Neural cell (in vitro differentiated cells): ENCODE data around the gene IMMP2L. TPM values are rescaled to one million over a fixed set of nuclear protein-coding genes. Genes with fewer than 3 reads are reported as not detected.

ENCODE experiments used
- H2AFZ ChIP-seq: fragments of 200-600, 300-800 bp; sonication (generic), shearing (Covaris generic); 2 replicates; pipeline ENCODE4 v1.6.0; 2014; ENCODE audit warnings: low read depth, mild to moderate bottlenecking, antibody characterized with exemption, low read length, moderate library complexity
- H3F3A ChIP-seq: fragments of 200-600 bp; shearing (Covaris generic); 2 replicates; pipeline ENCODE4 v1.6.1; 2016; ENCODE audit warnings: mild to moderate bottlenecking, moderate library complexity, mixed read lengths, antibody characterized with exemption, low read length; ENCODE audit not compliant: insufficient read depth, poor library complexity, severe bottlenecking
- H3K27ac ChIP-seq: fragments of 200-600, 300-800 bp; sonication (generic), shearing (Covaris generic); 2 replicates; pipeline ENCODE4 v1.5.1; 2014; ENCODE audit warnings: mild to moderate bottlenecking, low read length, moderate library complexity
- H3K27me3 ChIP-seq: fragments of 300-800, 200-600 bp; sonication (generic), shearing (Covaris generic); 2 replicates; pipeline ENCODE4 v1.6.0; 2014; ENCODE audit warnings: mild to moderate bottlenecking, low read depth, low read length, moderate library complexity; ENCODE audit not compliant: insufficient read depth
- H3K36me3 ChIP-seq: fragments of 300-800, 200-600 bp; sonication (generic), shearing (Covaris generic); 2 replicates; pipeline ENCODE4 v1.5.1; 2014; ENCODE audit warnings: mild to moderate bottlenecking, antibody characterized with exemption, low read length, moderate library complexity; ENCODE audit not compliant: insufficient read depth
- H3K4me2 ChIP-seq: fragments of 300-800, 200-600 bp; sonication (generic), shearing (Covaris generic); 2 replicates; pipeline ENCODE4 v1.6.0; 2014; ENCODE audit warnings: mild to moderate bottlenecking, low read length
- H3K4me3 ChIP-seq: fragments of 300-800, 200-600 bp; sonication (generic), shearing (Covaris generic); 2 replicates; pipeline ENCODE4 v1.5.1; 2014; ENCODE audit warnings: mild to moderate bottlenecking, low read length, moderate library complexity
- H3K79me2 ChIP-seq: fragments of 200-600 bp; shearing (Covaris generic); replicated peaks from 2 replicates; pipeline ENCODE4 v1.6.0; 2014; ENCODE audit warnings: mild to moderate bottlenecking, low read length, moderate library complexity; ENCODE audit not compliant: insufficient read depth
- H3K9ac ChIP-seq: fragments of 300-800, 200-600 bp; sonication (generic), shearing (Covaris generic); 2 replicates; pipeline ENCODE4 v1.6.1; 2016; ENCODE audit warnings: mild to moderate bottlenecking, low read length, mixed read lengths
- H3K9me2 ChIP-seq: fragments of 200-600 bp; shearing (Covaris generic); 2 replicates; pipeline ENCODE4 v1.6.1; 2016; ENCODE audit warnings: mild to moderate bottlenecking, low read length, mixed read lengths; ENCODE audit not compliant: insufficient read depth
- H3K9me3 ChIP-seq: fragments of 200-600, 300-800 bp; sonication (generic), shearing (Covaris generic); 2 replicates; pipeline ENCODE4 v1.6.1; 2016; ENCODE audit warnings: mild to moderate bottlenecking, mixed run types, low read length, moderate library complexity, mixed read lengths
- H4K20me1 ChIP-seq: fragments of 200-600 bp; shearing (Covaris generic); 2 replicates; pipeline ENCODE4 v1.6.1; 2016; ENCODE audit warnings: mild to moderate bottlenecking, mixed run types; ENCODE audit not compliant: insufficient read depth
- CTCF ChIP-seq: fragments of 450-650 bp; IDR thresholded peaks from 2 replicates; pipeline ENCODE4 v1.5.1; 2014; ENCODE audit warnings: antibody characterized with exemption, mild to moderate bottlenecking, moderate library complexity; ENCODE audit not compliant: poor library complexity, severe bottlenecking
- EP300 ChIP-seq: fragments of 450-650 bp; conservative IDR thresholded peaks from 2 replicates; pipeline ENCODE4 v1.6.1; 2014; ENCODE audit warnings: antibody characterized with exemption, mild to moderate bottlenecking, moderate library complexity; ENCODE audit not compliant: poor library complexity, severe bottlenecking
- EZH2 ChIP-seq: fragments of 200-600, 300-800 bp; shearing (Covaris generic), sonication (generic); IDR thresholded peaks from 2 replicates; pipeline ENCODE4 v1.6.1; 2014; ENCODE audit warnings: antibody characterized with exemption, low read length, borderline replicate concordance, mild to moderate bottlenecking; ENCODE audit not compliant: insufficient read depth, poor library complexity, severe bottlenecking
- MXI1 ChIP-seq: fragments of 450-650 bp; conservative IDR thresholded peaks from 2 replicates; pipeline ENCODE4 v1.6.1; 2014; ENCODE audit warnings: antibody characterized with exemption, mild to moderate bottlenecking; ENCODE audit not compliant: poor library complexity, severe bottlenecking
- POLR2AphosphoS5 ChIP-seq: IDR thresholded peaks from 2 replicates; pipeline ENCODE4 v1.6.1; 2012
- RAD21 ChIP-seq: fragments of 450-650 bp; conservative IDR thresholded peaks from 2 replicates; pipeline ENCODE4 v1.6.1; 2014; ENCODE audit warnings: antibody characterized with exemption, mild to moderate bottlenecking, moderate library complexity
- REST ChIP-seq: IDR thresholded peaks from 2 replicates; pipeline ENCODE4 v1.6.1; 2012; ENCODE audit warnings: borderline replicate concordance
- SMC3 ChIP-seq: fragments of 450-650 bp; conservative IDR thresholded peaks from 2 replicates; pipeline ENCODE4 v1.6.1; 2014; ENCODE audit warnings: antibody characterized with exemption, mild to moderate bottlenecking, moderate library complexity; ENCODE audit not compliant: poor library complexity
- TAF1 ChIP-seq: IDR thresholded peaks from 2 replicates; pipeline ENCODE4 v1.6.1; 2012; ENCODE audit warnings: low read depth
- polyA plus RNA-seq: library from polyadenylated mRNA; depleted of rRNA; stranded (reverse); fragments of >200 nt; gene quantifications from 2 replicates; pipeline ENCODE4 v1.2.3, GENCODE V29; 2014

IMMP2L gene
- polyA plus RNA-seq, 1 donor from 2014 or later = 9.7 TPM

- peaks cover 96% of the 10 kb centered on the region for H3K79me2 ChIP-seq
- no peak overlapping the region for H2AFZ ChIP-seq
- no peaks in the 10 kb centered on the region for H3K9me2 ChIP-seq
- no peaks in the 10 kb centered on the region for H4K20me1 ChIP-seq
- H3K36me3 ChIP-seq = peaks cover 10% of the 10 kb centered on the region
- no peaks in the 10 kb centered on the region for H3K27me3 ChIP-seq
- no peak for TF ChIP-seq TAF1
- no peak for TF ChIP-seq POLR2AphosphoS5
- no peak for TF ChIP-seq EP300
- TF ChIP-seq CTCF = no peak
- TF ChIP-seq RAD21 = no peak
- TF ChIP-seq EZH2 = no peak
- no peak for TF ChIP-seq SMC3
- no peak for TF ChIP-seq MXI1
- TF ChIP-seq REST = no peak
- peak overlapping the region; percentile 26 for H3K4me2 ChIP-seq
- H3K27ac ChIP-seq = no peak overlapping the region
- H3K9me3 ChIP-seq = no peaks in the 10 kb centered on the region
- no peaks in the 10 kb centered on the region for H3F3A ChIP-seq
- peak overlapping the region; percentile 72 for H3K4me3 ChIP-seq
- H3K9ac ChIP-seq = no peak overlapping the region
Observed at GRCh38 chr7:111096997-111097396, 465.3 kb downstream of the IMMP2L start.

- no peaks in the 10 kb centered on the region for H3K9me2 ChIP-seq
- TF ChIP-seq POLR2AphosphoS5 (peak; percentile 29), SMC3 (peak; percentile 31), EZH2 (no peak), REST (peak; percentile 38), TAF1 (no peak)
- H3K4me3 ChIP-seq = peak overlapping the region; percentile 72
- peaks cover 84% of the 10 kb centered on the region for H3K79me2 ChIP-seq
- H3F3A ChIP-seq = no peaks in the 10 kb centered on the region
- peak overlapping the region; percentile 94 for H3K27ac ChIP-seq
- no peak overlapping the region for H2AFZ ChIP-seq
- no peaks in the 10 kb centered on the region for H3K27me3 ChIP-seq
- peak overlapping the region; percentile 79 for H3K4me2 ChIP-seq
- H3K9ac ChIP-seq = peak overlapping the region; percentile 84
- H3K9me3 ChIP-seq = no peaks in the 10 kb centered on the region
- H4K20me1 ChIP-seq = no peaks in the 10 kb centered on the region
- peaks cover 5% of the 10 kb centered on the region for H3K36me3 ChIP-seq
Observed at GRCh38 chr7:111094419-111094818, 467.9 kb downstream of the IMMP2L start.
